Gastrocnemius medialis (tissue), 4 donors: ENCODE data around the gene RADIL. TPM values are rescaled to one million over a fixed set of nuclear protein-coding genes. Genes with fewer than 3 reads are reported as not detected.
"Not testable (repeated sequence)": the region's sequence is repeated elsewhere in the genome, so short reads cannot be mapped to it uniquely, and the experiment has no call there.

Source experiments
- ATAC-seq, 2 donors: fragments of 150-250 bp; one replicate each; pipeline ENCODE4 v1.9.1; 2016
- DNase-seq, 2 donors: peaks; one replicate each; pipeline ENCODE4 v3.0.0-alpha.2; 2019
- H3K27ac ChIP-seq, 4 donors: fragments of 200-600 bp; sonication (generic); 1 replicate in 1 of 4; 2 replicates in 3 of 4; pipeline ENCODE4 v1.5.1; 2016 to 2018; ENCODE audit warnings: mild to moderate bottlenecking in 2 of 4, moderate library complexity in 1 of 4
- H3K27me3 ChIP-seq, 3 donors: fragments of 200-600 bp; sonication (generic) in 2 of 3; 1 replicate in 1 of 3; 2 replicates in 2 of 3; pipeline versions ENCODE4 v1.5.1 to v1.6.0; 2016 to 2019; ENCODE audit warnings: mild to moderate bottlenecking in 1 of 3, moderate library complexity in 1 of 3
- H3K36me3 ChIP-seq, 2 donors: fragments of 200-600 bp; sonication (generic) in 1 of 2; one replicate each; pipeline ENCODE4 v1.5.1; 2017 to 2018
- H3K4me1 ChIP-seq, 2 donors: fragments of 200-600 bp; sonication (generic) in 1 of 2; one replicate each; pipeline ENCODE4 v1.5.1; 2016 to 2017; ENCODE audit warnings: mild to moderate bottlenecking in 2 of 2
- H3K4me3 ChIP-seq, 4 donors: fragments of 200-600 bp; sonication (generic) in 3 of 4; 1 replicate in 1 of 4; 2 replicates in 3 of 4; pipeline ENCODE4 v1.5.1; 2016 to 2019; ENCODE audit warnings: mild to moderate bottlenecking in 2 of 4
- H3K9me3 ChIP-seq, 3 donors: fragments of 200-600 bp; sonication (generic) in 2 of 3; 1 replicate in 1 of 3; 2 replicates in 2 of 3; pipeline ENCODE4 v1.5.1; 2016 to 2019
- POLR2A ChIP-seq, 2 donors: fragments of 450-650 bp; IDR thresholded peaks; one replicate each; pipeline ENCODE4 v1.6.1; 2017; ENCODE audit warnings: antibody characterized with exemption in 2 of 2, mild to moderate bottlenecking in 2 of 2, moderate library complexity in 2 of 2
- in situ Hi-C, 4 donors: fragments of 200-750 bp; cut with MboI; loops; one replicate each; pipeline versions ENCODE4 v1.15.0 to v1.8.0; 2017; ENCODE audit warnings: low sequenced_read_pairs in 4 of 4
- intact Hi-C: fragments of 100-400 bp; cut with DNase I; formaldehyde crosslinking; loops from one replicate; pipeline ENCODE4 v1.15.1; 2023; ENCODE audit warnings: low total_unique reads
- total RNA-seq, 4 donors: library from RNA; depleted of rRNA; stranded (reverse); fragments of >200 nt; gene quantifications; one replicate each; pipeline versions ENCODE4 v1.1.0 to v1.2.3, GENCODE V29; 2016
- TF ChIP-seq, protein P1 (sequence below), 5 experiments: fragments of 450-650 bp in 3 of 5; fragments of 200-600 bp in 2 of 5; sonication (generic) in 2 of 5; IDR thresholded peaks in 4 of 5; conservative IDR thresholded peaks in 1 of 5; 1 replicate in 4 of 5; 2 replicates in 1 of 5; pipeline ENCODE4 v1.5.1; 2016 to 2019; ENCODE audit warnings: antibody characterized with exemption in 5 of 5, mild to moderate bottlenecking in 3 of 5, moderate library complexity in 3 of 5

Gene RADIL
- total RNA-seq, 4 donors from 2014 or later = 2.1 to 12.1 (median 5.0) TPM

- H3K27ac ChIP-seq = no peak overlapping the region
- in situ Hi-C loops = loop anchor here in 1 of 4 donors (10.0 kb wide), 1 partner anchor 86 kb away; the partner anchor contains the start of gene RADIL
- peak in 1 of 2 donors; percentile 16 for ATAC-seq
Observed at GRCh38 chr7:4798706-4799235, 84.7 kb downstream of the RADIL start.

DNA sequence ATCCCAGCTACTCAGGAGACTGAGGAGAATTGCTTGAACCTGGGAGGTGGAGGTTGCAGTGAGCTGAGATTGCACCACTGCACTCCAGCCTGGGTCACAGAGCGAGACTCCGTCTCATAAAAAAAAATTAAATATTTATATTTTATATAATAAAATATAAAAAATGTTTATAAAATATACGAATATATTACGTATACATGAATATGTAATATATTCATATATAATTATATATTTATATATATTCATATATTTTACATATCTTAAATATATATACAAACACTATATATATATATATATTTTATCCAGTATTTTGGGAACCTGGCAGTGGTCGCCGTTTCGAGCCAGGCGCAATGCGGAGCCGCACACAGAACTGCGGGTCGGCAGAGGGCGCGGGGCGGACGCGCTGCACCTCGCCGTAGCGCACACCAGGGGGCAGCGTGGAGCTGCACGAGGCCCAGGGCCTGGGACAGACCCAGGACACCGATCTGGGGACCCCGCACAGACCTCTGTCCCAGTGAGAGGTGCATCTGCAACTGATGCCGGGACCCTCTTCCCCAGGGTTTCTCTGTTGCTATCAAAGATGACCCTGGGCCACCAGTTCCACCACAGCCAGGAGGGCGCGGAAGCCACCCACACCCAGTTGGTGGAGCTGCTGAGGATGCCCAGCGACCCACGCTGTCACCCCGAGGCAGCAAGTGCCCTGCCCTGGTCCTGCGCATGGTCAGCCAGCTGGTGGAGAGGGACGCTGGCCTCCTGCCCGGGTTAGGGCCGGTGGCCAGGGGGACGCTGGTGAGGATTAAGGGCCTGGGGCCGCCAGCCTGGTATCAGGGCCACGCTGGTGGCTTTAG is 85.4 kb downstream of the RADIL start:
- in situ Hi-C loops (loop anchor here in 1 of 4 donors (10.0 kb wide), 1 partner anchor 87 kb away; the partner anchor contains the start of gene RADIL), intact Hi-C loops (loop anchor here (10.0 kb wide), 1 partner anchor 287 kb away; no protein-coding TSS in a partner anchor)
- peaks cover 0 to 9% of the 10 kb centered on the region in 2 donors for H3K4me1 ChIP-seq
- TF ChIP-seq POLR2A (IDR thresholded peaks at IDR 0.05) = no peak
- TF ChIP-seq, protein P1, sequence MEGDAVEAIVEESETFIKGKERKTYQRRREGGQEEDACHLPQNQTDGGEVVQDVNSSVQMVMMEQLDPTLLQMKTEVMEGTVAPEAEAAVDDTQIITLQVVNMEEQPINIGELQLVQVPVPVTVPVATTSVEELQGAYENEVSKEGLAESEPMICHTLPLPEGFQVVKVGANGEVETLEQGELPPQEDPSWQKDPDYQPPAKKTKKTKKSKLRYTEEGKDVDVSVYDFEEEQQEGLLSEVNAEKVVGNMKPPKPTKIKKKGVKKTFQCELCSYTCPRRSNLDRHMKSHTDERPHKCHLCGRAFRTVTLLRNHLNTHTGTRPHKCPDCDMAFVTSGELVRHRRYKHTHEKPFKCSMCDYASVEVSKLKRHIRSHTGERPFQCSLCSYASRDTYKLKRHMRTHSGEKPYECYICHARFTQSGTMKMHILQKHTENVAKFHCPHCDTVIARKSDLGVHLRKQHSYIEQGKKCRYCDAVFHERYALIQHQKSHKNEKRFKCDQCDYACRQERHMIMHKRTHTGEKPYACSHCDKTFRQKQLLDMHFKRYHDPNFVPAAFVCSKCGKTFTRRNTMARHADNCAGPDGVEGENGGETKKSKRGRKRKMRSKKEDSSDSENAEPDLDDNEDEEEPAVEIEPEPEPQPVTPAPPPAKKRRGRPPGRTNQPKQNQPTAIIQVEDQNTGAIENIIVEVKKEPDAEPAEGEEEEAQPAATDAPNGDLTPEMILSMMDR (IDR thresholded peaks at IDR 0.05 in 4 of 5, conservative IDR thresholded peaks at IDR 0.05 in 1 of 5) = peak; percentile 54 to 88 (median 83)
- no peak for DNase-seq
- H3K4me3 ChIP-seq = no peak overlapping the region
- ATAC-seq = peak; percentile 62 to 73
- no peaks in the 10 kb centered on the region for H3K9me3 ChIP-seq
- no peaks in the 10 kb centered on the region for H3K36me3 ChIP-seq
- H3K27me3 ChIP-seq = no peaks in the 10 kb centered on the region
- H3K27ac ChIP-seq = no peak overlapping the region

More at GRCh38 chr7:4798706-4799235, 84.7 kb downstream of the RADIL start:
- Histone ChIP-seq H3K4me1 (peaks cover 0 to 9% of the 10 kb centered on the region in 2 donors), H3K4me3 (no peak overlapping the region), H3K27me3 (no peaks in the 10 kb centered on the region), H3K9me3 (no peaks in the 10 kb centered on the region), H3K36me3 (no peaks in the 10 kb centered on the region)
- DNase-seq = no peak
- TF ChIP-seq, protein P1 (IDR thresholded peaks at IDR 0.05 in 4 of 5, conservative IDR thresholded peaks at IDR 0.05 in 1 of 5) = no peak
- TF ChIP-seq POLR2A (IDR thresholded peaks at IDR 0.05) = no peak
- intact Hi-C loops = loop anchor here (10.0 kb wide), 1 partner anchor 286 kb away; no protein-coding TSS in a partner anchor

- no peaks in the 10 kb centered on the region for H3K27me3 ChIP-seq
- H3K9me3 ChIP-seq = no peaks in the 10 kb centered on the region
- in situ Hi-C loops (loop anchor here in 1 of 4 donors (10.0 kb wide), 1 partner anchor 88 kb away; the partner anchor contains the start of gene RADIL), intact Hi-C loops (loop anchor here (10.0 kb wide), 1 partner anchor 288 kb away; no protein-coding TSS in a partner anchor)
- no peaks in the 10 kb centered on the region for H3K36me3 ChIP-seq
- no peak overlapping the region for H3K4me3 ChIP-seq
- H3K27ac ChIP-seq = no peak overlapping the region
- H3K4me1 ChIP-seq = peaks cover 0 to 9% of the 10 kb centered on the region in 2 donors
- DNase-seq = no peak
- no peak for ATAC-seq
- TF ChIP-seq POLR2A (IDR thresholded peaks at IDR 0.05) = no peak
- TF ChIP-seq, protein P1 (IDR thresholded peaks at IDR 0.05 in 4 of 5, conservative IDR thresholded peaks at IDR 0.05 in 1 of 5) = no peak
Observed at GRCh38 chr7:4796453-4796852, 87.1 kb downstream of the RADIL start.

- Histone ChIP-seq H3K4me1 (peaks cover 0 to 9% of the 10 kb centered on the region in 2 donors), H3K27me3 (no peaks in the 10 kb centered on the region), H3K9me3 (no peaks in the 10 kb centered on the region), H3K27ac (no peak overlapping the region), H3K36me3 (peaks cover 0 to 11% of the 10 kb centered on the region in 2 donors), H3K4me3 (no peak overlapping the region)
- DNase-seq (no peak), ATAC-seq (no peak)
- in situ Hi-C loops (loop anchor here in 1 of 4 donors (10.0 kb wide), 1 partner anchor 90 kb away; the partner anchor contains the start of gene RADIL), intact Hi-C loops (loop anchor here (10.0 kb wide), 1 partner anchor 290 kb away; no protein-coding TSS in a partner anchor)
- no peak for TF ChIP-seq POLR2A (IDR thresholded peaks at IDR 0.05)
- TF ChIP-seq, protein P1 (IDR thresholded peaks at IDR 0.05 in 4 of 5, conservative IDR thresholded peaks at IDR 0.05 in 1 of 5) = no peak
Observed at GRCh38 chr7:4794591-4795350, 88.7 kb downstream of the RADIL start.

DNA sequence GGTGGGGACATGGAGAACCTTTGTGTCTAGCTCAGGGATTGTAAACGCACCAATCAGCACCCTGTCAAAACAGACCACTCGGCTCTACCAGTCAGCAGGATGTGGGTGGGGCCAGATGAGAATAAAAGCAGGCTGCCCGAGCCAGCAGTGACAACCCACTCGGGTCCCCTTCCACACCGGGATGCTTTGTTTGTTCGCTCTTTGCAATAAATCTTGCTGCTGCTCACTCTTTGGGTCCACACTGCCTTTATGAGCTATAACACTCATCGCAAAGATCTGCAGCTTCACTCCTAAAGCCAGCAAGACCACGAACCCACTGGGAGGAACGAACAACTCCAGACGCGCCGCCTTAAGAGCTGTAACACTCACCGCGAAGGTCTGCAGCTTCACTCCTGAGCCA is 89.3 kb downstream of the RADIL start:
- H3K4me1 ChIP-seq, H3K27me3 ChIP-seq, ATAC-seq, H3K4me3 ChIP-seq, H3K27ac ChIP-seq, H3K9me3 ChIP-seq, DNase-seq: not testable (repeated sequence)
- H3K36me3 ChIP-seq = peaks cover 0 to 17% of the 10 kb centered on the region in 2 donors
- intact Hi-C loops = loop anchor here (10.0 kb wide), 1 partner anchor 291 kb away; no protein-coding TSS in a partner anchor
- in situ Hi-C loops = loop anchor here in 1 of 4 donors (10.0 kb wide), 1 partner anchor 91 kb away; the partner anchor contains the start of gene RADIL

DNA sequence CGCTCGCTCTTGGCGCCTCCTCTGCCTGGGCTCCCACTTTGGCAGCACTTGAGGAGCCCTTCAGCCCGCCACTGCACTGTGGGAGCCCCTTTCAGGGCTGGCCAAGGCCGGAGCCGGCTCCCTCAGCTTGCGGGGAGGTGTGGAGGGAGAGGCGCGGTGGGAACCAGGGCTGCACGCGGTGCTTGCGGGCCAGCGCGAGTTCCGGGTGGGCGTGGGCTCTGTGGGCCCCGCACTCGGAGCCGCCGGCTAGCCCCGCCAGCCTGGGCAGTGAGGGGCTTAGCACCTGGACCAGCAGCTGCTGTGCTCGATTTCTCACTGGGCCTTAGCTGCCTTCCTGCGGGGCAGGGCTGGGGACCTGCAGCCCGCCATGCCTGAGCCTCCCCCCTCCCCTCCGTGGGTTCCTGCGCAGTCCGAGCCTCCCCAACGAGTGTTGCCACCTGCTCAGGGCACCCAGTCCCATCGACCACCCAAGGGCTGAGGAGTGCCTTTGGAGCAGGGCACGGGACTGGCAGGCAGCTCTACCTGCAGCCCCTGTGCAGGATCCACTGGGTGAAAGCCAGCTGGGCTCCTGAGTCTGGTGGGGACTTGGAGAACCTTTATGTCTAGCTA is 90.0 kb downstream of the RADIL start:
- H3K36me3 ChIP-seq = peaks cover 0 to 22% of the 10 kb centered on the region in 2 donors
- DNase-seq, H3K9me3 ChIP-seq, ATAC-seq, H3K27ac ChIP-seq, H3K4me3 ChIP-seq, H3K27me3 ChIP-seq, H3K4me1 ChIP-seq: not testable (repeated sequence)
- in situ Hi-C loops = loop anchor here in 1 of 4 donors (10.0 kb wide), 1 partner anchor 91 kb away; the partner anchor contains the start of gene RADIL
- intact Hi-C loops = loop anchor here (10.0 kb wide), 1 partner anchor 291 kb away; no protein-coding TSS in a partner anchor
